Measurements from ENCODE around the gene PANK4. TPM values are rescaled to one million over a fixed set of nuclear protein-coding genes. Genes with fewer than 3 reads are reported as not detected.
A peak's percentile ranks its signal among the peaks of the same experiment; 100 is the strongest.

The PANK4 gene
- total and polyA plus RNA-seq, 9 of the 15 experiments (the other 6 are each of a cell fraction or from before 2014, with no cell fraction given), result 0.93 to 55.6 (median 31.5) TPM

GRCh38 chr1:2544093-2544874 is 17.9 kb upstream of the PANK4 start (continued):
- TF ChIP-seq E2F8 (IDR thresholded peaks at IDR 0.05; ENCODE audit: low read depth, partially characterized antibody), result no peak
- TF ChIP-seq CEBPG (CRISPR knock-in tag; IDR thresholded peaks at IDR 0.05), result no peak
- TF ChIP-seq CEBPG (tag; conservative IDR thresholded peaks at IDR 0.05 in 1 of 2, IDR thresholded peaks at IDR 0.05 in 1 of 2), result no peak
- TF ChIP-seq COPS2 (conservative IDR thresholded peaks at IDR 0.05), result no peak
- no peak for TF ChIP-seq WHSC1 (IDR thresholded peaks at IDR 0.05; ENCODE audit: low read length)
- TF ChIP-seq GTF2F1 (IDR thresholded peaks at IDR 0.05; ENCODE audit: low read depth, low read length), result no peak
- TF ChIP-seq, protein P1, sequence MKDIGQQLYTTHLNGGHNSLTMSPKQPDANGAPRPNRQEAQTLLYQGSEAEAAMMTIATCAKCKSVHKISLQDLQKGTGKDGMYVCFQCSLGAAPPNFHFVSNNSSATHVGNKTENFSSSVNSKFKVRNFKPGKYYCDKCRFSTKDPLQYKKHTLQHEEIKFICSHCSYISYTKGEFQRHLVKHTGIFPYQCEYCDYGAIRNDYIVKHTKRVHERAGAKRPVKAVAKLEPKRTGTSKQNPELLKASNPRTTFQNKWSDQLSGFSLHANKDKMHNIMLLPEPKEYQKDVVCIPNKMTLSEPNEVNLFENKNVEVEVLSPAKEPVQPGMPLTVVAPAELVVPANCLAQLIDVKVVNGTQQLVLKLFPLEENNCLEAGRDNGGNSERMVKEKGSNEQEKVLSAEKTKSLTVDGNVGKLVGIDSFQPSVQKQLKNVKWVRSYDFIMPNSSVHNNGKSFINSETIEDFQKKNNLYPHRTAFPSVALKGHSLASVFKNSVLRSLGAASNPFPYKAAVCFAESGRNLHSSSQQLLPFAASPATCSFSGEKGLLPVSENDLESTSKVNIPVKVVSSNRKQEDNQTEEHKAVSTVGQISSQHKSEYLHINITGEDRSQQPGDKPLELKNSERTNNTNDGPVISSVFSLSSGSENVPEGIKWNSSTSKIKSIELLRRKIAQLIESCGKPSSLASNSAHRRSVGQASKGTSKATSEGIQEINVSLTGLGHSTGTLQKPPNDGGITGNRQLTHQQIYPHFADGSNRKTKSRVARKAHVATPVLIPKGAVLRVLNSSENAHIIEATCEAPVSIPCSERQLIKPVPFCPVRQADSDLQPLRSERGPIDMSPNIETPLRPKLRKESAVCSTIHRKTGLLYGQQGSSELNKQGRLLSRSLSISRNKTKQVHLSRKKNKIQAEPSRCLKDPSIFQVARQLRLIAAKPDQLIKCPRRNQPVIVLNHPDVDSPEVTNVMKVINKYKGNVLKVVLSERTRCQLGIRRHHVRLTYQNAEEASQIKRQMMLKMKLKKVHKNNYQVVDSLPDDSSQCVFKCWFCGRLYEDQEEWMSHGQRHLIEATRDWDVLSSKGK (CRISPR knock-in tag; IDR thresholded peaks at IDR 0.05), result no peak
- TF ChIP-seq TBP (optimal IDR thresholded peaks at IDR 0.05; ENCODE audit: low read depth, low read length), result no peak
- TF ChIP-seq MTF1 (CRISPR knock-in tag; IDR thresholded peaks at IDR 0.05; ENCODE audit: borderline replicate concordance), result no peak
- no peak for TF ChIP-seq EGR1 (conservative IDR thresholded peaks at IDR 0.05)
- no peak for TF ChIP-seq FOXJ2 (tag; IDR thresholded peaks at IDR 0.05)
- no peak for TF ChIP-seq MEF2D (tag; conservative IDR thresholded peaks at IDR 0.05; ENCODE audit: low read depth)
- no peak for TF ChIP-seq SMAD1 (IDR thresholded peaks at IDR 0.05; ENCODE audit: low read depth, low read length, partially characterized antibody)
- no peak for TF ChIP-seq HDAC1 (IDR thresholded peaks at IDR 0.05)
- TF ChIP-seq RBM17 (IDR thresholded peaks at IDR 0.05; ENCODE audit: borderline replicate concordance, low read depth, low read length), result no peak
- TF ChIP-seq ZZZ3 (IDR thresholded peaks at IDR 0.05), result no peak
- TF ChIP-seq RCOR1 (IDR thresholded peaks at IDR 0.05; ENCODE audit: borderline replicate concordance in 1 of 2, low read depth in 2 of 2, low read length in 2 of 2), result no peak
- no peak for TF ChIP-seq RFX1 (IDR thresholded peaks at IDR 0.05)
- TF ChIP-seq, protein P2, sequence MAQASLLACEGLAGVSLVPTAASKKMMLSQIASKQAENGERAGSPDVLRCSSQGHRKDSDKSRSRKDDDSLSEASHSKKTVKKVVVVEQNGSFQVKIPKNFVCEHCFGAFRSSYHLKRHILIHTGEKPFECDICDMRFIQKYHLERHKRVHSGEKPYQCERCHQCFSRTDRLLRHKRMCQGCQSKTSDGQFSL (CRISPR knock-in tag; IDR thresholded peaks at IDR 0.05), result peak; percentile 59
- TF ChIP-seq, protein P2 (tag; IDR thresholded peaks at IDR 0.05), result peak in 1 of 2 experiments; percentile 42; a peak in 1 of 4 replicates
